ENCODE data around the gene MYO5B.

Gene MYO5B

DNA sequence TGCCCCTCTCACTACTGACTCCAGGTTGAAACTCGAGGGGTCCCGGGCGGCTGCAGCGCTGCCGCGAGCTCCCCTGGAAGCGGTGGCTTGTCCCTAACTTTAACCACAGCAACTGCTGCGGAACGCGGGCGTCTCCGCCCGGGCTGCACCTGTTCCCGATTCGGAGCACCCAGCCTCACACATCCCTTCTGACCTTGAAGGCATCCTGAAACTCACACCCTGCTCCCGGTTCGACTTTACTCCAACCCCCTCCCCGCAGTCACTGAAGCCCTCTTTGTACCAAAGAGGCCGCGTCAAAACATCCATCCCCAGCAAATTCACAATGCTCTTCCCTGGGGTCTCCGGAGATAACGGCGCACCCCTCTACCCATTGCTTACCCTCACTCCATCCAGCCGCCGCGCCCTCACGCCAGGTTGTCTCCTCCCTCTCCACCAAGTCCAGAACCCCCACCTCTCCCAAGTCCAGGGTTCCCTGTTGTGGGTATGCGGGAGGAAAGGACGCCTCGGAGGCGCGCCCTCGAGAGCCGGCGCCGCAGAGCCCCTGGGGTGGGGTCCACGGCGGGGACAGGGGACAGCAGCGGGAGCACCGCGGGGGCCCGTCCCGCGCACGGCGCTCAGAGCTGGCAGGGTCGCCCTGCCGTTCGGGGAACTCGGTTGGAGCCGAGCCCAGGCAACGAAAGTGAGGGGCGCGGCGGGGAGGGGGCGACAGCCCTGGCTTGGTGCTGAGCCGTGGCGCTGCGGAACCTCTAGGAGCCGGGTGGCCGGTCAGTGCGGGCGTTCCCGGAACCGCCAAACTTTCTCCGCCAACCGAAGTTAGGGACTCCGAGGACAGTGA, 934 bp downstream of the MYO5B start:
- TF ChIP-seq, protein P1, sequence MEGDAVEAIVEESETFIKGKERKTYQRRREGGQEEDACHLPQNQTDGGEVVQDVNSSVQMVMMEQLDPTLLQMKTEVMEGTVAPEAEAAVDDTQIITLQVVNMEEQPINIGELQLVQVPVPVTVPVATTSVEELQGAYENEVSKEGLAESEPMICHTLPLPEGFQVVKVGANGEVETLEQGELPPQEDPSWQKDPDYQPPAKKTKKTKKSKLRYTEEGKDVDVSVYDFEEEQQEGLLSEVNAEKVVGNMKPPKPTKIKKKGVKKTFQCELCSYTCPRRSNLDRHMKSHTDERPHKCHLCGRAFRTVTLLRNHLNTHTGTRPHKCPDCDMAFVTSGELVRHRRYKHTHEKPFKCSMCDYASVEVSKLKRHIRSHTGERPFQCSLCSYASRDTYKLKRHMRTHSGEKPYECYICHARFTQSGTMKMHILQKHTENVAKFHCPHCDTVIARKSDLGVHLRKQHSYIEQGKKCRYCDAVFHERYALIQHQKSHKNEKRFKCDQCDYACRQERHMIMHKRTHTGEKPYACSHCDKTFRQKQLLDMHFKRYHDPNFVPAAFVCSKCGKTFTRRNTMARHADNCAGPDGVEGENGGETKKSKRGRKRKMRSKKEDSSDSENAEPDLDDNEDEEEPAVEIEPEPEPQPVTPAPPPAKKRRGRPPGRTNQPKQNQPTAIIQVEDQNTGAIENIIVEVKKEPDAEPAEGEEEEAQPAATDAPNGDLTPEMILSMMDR (IDR thresholded peaks at IDR 0.05; ENCODE audit: low read depth, low read length) = no peak
- no peak overlapping the region for H3K4me3 ChIP-seq (ENCODE audit: low read depth, low read length)

DNA sequence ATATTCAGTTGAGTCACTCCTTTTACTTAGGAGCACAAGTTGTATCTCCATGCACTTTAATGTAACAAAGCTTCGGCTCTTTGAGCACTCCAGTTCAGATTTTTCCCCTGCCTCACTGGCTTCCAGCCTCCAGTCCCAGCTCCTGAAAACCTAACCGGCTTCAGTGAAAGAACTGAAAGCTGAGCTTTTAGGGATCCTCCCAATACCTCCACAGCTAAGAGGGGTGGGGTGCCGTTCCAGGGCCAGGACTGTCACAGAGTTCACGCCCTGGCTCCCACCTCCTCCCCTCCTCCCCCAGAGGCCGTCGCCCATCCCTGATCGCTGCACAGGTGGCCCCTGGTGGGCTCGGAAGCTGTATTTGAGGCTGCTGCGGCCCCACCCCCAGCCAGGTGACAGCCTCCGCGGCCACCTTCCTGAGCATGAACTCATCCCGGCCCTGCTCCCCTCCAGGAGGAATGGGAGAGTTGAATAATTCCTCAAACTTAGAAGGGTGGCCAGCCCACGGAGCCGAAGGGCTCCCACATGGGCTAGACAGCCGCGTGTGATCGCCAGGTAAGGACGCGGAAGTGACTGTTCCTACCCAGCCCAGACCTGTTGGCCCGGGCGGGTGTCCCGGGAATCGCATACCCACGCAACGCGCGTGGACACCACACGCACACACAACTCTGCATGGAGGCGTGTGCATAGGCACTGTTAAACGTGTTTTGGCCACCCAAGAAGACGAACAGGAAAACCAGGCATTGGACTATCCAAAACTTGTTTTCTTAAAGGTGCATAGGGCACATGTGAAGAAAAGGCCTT, 1.8 kb downstream of the MYO5B start:
- H3K4me3 ChIP-seq (ENCODE audit: low read depth, low read length) = no peak overlapping the region
- TF ChIP-seq, protein P1 (IDR thresholded peaks at IDR 0.05; ENCODE audit: low read depth, low read length) = no peak

DNA sequence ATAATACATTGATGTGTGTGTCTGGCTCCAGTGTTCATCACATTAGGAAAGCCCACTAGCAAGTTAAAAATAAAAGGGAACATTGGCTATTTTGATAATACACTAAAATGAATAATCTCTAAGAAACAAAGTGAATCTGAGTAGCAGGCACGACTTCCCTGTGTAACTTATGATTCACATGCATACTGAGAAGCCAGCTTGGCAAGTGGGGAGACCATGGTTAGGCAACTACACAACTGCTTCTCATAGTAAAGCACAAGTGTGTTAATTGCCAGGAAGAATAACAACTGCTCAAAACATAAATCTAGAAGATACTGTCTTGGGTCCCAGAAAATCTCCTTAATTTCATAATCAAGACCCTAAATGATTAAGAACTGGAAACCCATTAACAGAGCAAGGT, 4.0 kb downstream of the MYO5B start:
- no peak overlapping the region for H3K4me3 ChIP-seq (ENCODE audit: low read depth, low read length)
- TF ChIP-seq, protein P1 (IDR thresholded peaks at IDR 0.05; ENCODE audit: low read depth, low read length) = no peak

DNA sequence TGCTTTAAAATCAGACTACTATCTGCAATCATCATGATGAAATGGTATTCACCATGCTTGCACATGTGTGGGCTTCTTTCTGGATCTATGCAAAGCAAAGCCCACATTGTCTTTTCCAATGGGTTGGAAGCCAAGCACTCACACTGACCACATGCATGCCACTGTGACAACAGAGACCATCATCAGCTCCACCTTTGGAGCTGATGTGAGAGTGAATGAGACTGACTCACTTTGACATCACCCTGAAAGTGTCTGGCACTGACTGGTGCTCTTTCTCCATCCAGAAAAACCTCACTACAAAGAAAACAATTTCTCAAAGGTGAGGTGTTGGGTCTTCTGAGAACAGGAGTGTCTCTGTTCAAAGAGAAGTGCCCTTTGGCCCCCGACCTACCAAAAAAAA, 4.7 kb downstream of the MYO5B start:
- TF ChIP-seq, protein P1 (IDR thresholded peaks at IDR 0.05; ENCODE audit: low read depth, low read length) = no peak
- no peak overlapping the region for H3K4me3 ChIP-seq (ENCODE audit: low read depth, low read length)

DNA sequence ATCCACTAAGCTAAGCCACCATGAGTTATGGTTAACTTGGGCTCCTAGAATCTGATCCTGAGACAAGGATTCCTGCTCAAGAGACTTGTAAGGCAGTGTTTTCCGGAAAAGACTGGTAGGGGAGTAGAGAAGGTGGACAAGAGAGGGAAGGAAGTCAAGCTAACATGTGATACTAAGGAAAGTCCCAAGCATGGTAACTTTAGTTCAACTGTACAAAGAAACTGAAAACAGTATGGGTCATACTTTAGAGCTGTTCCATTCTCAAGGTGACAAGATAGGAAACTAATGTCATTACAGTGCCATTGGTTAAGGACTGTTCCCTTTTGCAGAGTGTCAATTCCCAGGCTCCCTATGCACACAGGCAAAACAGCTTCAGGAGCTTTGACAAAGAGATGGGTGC, 5.8 kb downstream of the MYO5B start:
- no peak overlapping the region for H3K4me3 ChIP-seq (ENCODE audit: low read depth, low read length)
- TF ChIP-seq, protein P1 (IDR thresholded peaks at IDR 0.05; ENCODE audit: low read depth, low read length) = no peak

DNA sequence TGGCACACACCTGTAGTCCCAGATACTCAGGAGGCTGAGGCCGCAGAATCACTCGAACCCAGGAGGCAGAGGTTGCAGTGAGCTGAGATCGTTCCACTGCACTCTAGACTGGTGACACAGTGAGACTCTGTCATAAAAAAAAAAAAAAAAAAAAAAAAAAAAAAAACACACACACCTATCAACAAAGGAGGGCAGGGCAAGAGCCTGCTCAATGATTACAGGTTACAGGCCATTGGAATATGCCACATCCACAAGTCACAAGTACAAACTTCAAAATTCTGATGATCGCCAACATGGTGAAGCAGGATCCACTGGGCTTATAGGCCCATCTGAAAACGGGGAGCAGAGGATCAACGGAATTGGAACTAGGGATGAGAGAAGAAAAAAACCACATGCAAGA, 6.3 kb downstream of the MYO5B start:
- TF ChIP-seq, protein P1 (IDR thresholded peaks at IDR 0.05; ENCODE audit: low read depth, low read length) = no peak
- H3K4me3 ChIP-seq (ENCODE audit: low read depth, low read length) = no peak overlapping the region

DNA sequence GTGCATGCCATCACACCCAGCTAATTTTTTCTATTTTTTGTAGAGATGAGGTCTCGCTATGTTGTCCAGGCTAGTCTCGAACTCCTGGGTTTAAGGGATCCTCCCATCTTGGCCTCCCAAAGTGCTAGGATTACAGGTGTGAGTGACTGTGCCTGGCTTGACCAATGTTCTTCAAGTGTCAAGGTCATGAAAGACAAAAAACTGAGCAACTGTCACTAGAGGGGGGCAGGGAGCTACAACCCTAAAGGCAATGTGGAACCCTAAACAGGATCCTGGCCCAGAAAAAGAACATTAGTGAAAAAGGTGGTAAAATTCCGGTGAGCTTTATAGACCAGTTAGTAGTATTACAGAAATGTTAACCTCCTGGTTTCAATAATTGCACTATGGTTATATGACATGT, 7.3 kb downstream of the MYO5B start:
- TF ChIP-seq, protein P1 (IDR thresholded peaks at IDR 0.05; ENCODE audit: low read depth, low read length) = no peak
- H3K4me3 ChIP-seq (ENCODE audit: low read depth, low read length) = no peak overlapping the region
